Endothelial cell of umbilical vein (primary cell): ENCODE measurements around the gene PRPF38B. TPM values are rescaled to one million over a fixed set of nuclear protein-coding genes. Genes with fewer than 3 reads are reported as not detected.

Experiments
- BruUV-seq: library from RNA; stranded (reverse); fragments of 400-500 nt; replicated peaks from 2 replicates; lab custom pipeline; 2021; lab: Mats Ljungman, UMichigan
- CTCF ChIA-PET: fragments of 300-600, 350-600 bp; sonication (Branson Sonifier 250); formaldehyde crosslinking; loops from one replicate; lab custom pipeline; 2021; ENCODE audit warnings: antibody characterized with exemption, inconsistent platforms; lab: Charles Lee
- POLR2A ChIA-PET: fragments of 300-600, 350-600 bp; sonication (Branson Sonifier 250); formaldehyde crosslinking; loops from one replicate; lab custom pipeline; 2021; ENCODE audit warnings: antibody characterized with exemption, inconsistent platforms; lab: Charles Lee
- DNase-seq: peaks from one replicate; pipeline ENCODE4 v3.0.0-alpha.2; 2011; ENCODE audit warnings: low read depth, low spot score
- FAIRE-seq: peaks from 2 replicates; lab custom pipeline; 2011; peaks lifted over from hg19 to GRCh38; lab: Jason Lieb, UNC
- H2AFZ ChIP-seq: 2 replicates; pipeline ENCODE4 v1.6.0; 2012; ENCODE audit warnings: low read depth, low read length, control low read depth, inconsistent platforms
- H3K27ac ChIP-seq: 2 replicates; pipeline ENCODE4 v1.5.1; 2011; ENCODE audit warnings: low read depth, mild to moderate bottlenecking, control low read depth, low read length, moderate library complexity; ENCODE audit not compliant: insufficient read depth
- H3K27me3 ChIP-seq, 2 experiments: 2 replicates each; pipeline versions ENCODE4 v1.6.0 to v1.6.1; 2011; ENCODE audit warnings: low read length in 2 of 2, mixed read lengths in 1 of 2; ENCODE audit not compliant: control insufficient read depth in 2 of 2, insufficient read depth in 2 of 2
- H3K36me3 ChIP-seq, 2 experiments: 2 replicates in 1 of 2; 3 replicates in 1 of 2; pipeline ENCODE4 v1.5.1; 2011; ENCODE audit warnings: low read length in 2 of 2, mild to moderate bottlenecking in 1 of 2, moderate library complexity in 1 of 2; ENCODE audit not compliant: control insufficient read depth in 2 of 2, insufficient read depth in 2 of 2; ENCODE audit errors: extremely low read depth in 1 of 2
- H3K4me1 ChIP-seq: 3 replicates; pipeline ENCODE4 v1.5.1; 2011; ENCODE audit warnings: mild to moderate bottlenecking, low read length; ENCODE audit not compliant: control insufficient read depth, insufficient read depth; ENCODE audit errors: extremely low read depth
- H3K4me2 ChIP-seq: 2 replicates; pipeline ENCODE4 v1.6.1; 2011; ENCODE audit warnings: low read length, control low read depth, mixed read lengths; ENCODE audit not compliant: insufficient read depth
- H3K4me3 ChIP-seq, 3 experiments: fragments of 200-600 bp in 1 of 3; sonication (generic), shearing (Covaris generic) in 1 of 3; replicated peaks in 1 of 3; 2 replicates each; pipeline ENCODE4 v1.5.1; 2011 to 2016; ENCODE audit warnings: control low read depth in 3 of 3, low read length in 3 of 3, mild to moderate bottlenecking in 2 of 3, inconsistent platforms in 1 of 3, low read depth in 1 of 3, moderate library complexity in 1 of 3; ENCODE audit not compliant: insufficient read depth in 1 of 3
- H3K79me2 ChIP-seq: 2 replicates; pipeline ENCODE4 v1.6.0; 2012; ENCODE audit warnings: low read length, inconsistent platforms; ENCODE audit not compliant: control insufficient read depth, insufficient read depth
- H3K9ac ChIP-seq: replicated peaks from 2 replicates; pipeline ENCODE3; 2011; ENCODE audit warnings: low read length, control low read depth; ENCODE audit not compliant: insufficient read depth; ENCODE audit errors: extremely low read depth
- H3K9me1 ChIP-seq: replicated peaks from 3 replicates; pipeline ENCODE4 v1.6.0; 2011; ENCODE audit warnings: mild to moderate bottlenecking, low read length; ENCODE audit not compliant: control insufficient read depth, insufficient read depth; ENCODE audit errors: extremely low read depth
- H3K9me3 ChIP-seq: replicated peaks from 2 replicates; pipeline ENCODE4 v1.5.1; 2012; ENCODE audit warnings: low read length, inconsistent platforms; ENCODE audit not compliant: control insufficient read depth, insufficient read depth
- H4K20me1 ChIP-seq: replicated peaks from 2 replicates; pipeline ENCODE3; 2011; ENCODE audit warnings: mild to moderate bottlenecking, low read length; ENCODE audit not compliant: control insufficient read depth, insufficient read depth; ENCODE audit errors: extremely low read depth
- EZH2 ChIP-seq: IDR thresholded peaks from 2 replicates; pipeline ENCODE4 v1.6.1; 2012; ENCODE audit warnings: borderline replicate concordance, low read depth, mild to moderate bottlenecking, moderate library complexity, low read length, inconsistent platforms; ENCODE audit not compliant: severe bottlenecking
- FOS ChIP-seq: IDR thresholded peaks from 2 replicates; pipeline ENCODE4 v1.6.1; 2011; ENCODE audit warnings: mild to moderate bottlenecking, low read length, moderate library complexity, borderline replicate concordance; ENCODE audit not compliant: insufficient read depth
- GATA2 ChIP-seq: IDR thresholded peaks from 2 replicates; pipeline ENCODE4 v1.7.0; 2011; ENCODE audit warnings: low read depth, mild to moderate bottlenecking, moderate library complexity, mixed read lengths, low read length; ENCODE audit not compliant: insufficient read length, insufficient read depth
- JUN ChIP-seq: IDR thresholded peaks from 2 replicates; pipeline ENCODE4 v1.6.1; 2011; ENCODE audit warnings: borderline replicate concordance, low read depth; ENCODE audit not compliant: insufficient read length, insufficient read depth
- MAX ChIP-seq: IDR thresholded peaks from 2 replicates; pipeline ENCODE4 v1.6.1; 2011; ENCODE audit not compliant: insufficient read depth, insufficient read length
- MYC ChIP-seq: IDR thresholded peaks from one replicate; pipeline ENCODE4 v1.6.1; 2011; ENCODE audit warnings: mild to moderate bottlenecking, low read depth, low read length
- POLR2A ChIP-seq: IDR thresholded peaks from 2 replicates; pipeline ENCODE4 v1.6.1; 2012; ENCODE audit warnings: low read depth, mild to moderate bottlenecking, control low read depth, low read length
- POLR2AphosphoS5 ChIP-seq: IDR thresholded peaks from 2 replicates; pipeline ENCODE4 v1.6.1; 2012; ENCODE audit warnings: low read depth, mild to moderate bottlenecking, control low read depth, low read length, moderate library complexity; ENCODE audit not compliant: insufficient read depth
- dilution Hi-C: fragments of 300-500 bp; cut with MboI; formaldehyde crosslinking; loops from one replicate; pipeline ENCODE4 v1.15.0; 2019; ENCODE audit warnings: low sequenced_read_pairs; ENCODE audit not compliant: extremely low pct_ligation_motif_present
- intact Hi-C: fragments of 100-400 bp; cut with micrococcal nuclease; formaldehyde crosslinking; loops from one replicate; pipeline ENCODE4 v1.10.0; 2022
- polyA plus RNA-seq, 4 experiments: library from polyadenylated mRNA; depleted of rRNA in 3 of 4; stranded (reverse) in 3 of 4; unstranded in 1 of 4; fragments of >200 nt; gene quantifications; 2 replicates each; pipeline versions ENCODE4 v1.2.1 to v1.2.3, GENCODE V29; 2011 to 2012; ENCODE audit warnings: missing spikeins in 1 of 4
- total RNA-seq: library from RNA; stranded (reverse); gene quantifications from 2 replicates; pipeline ENCODE4 v1.2.3, GENCODE V29; 2021
- TF ChIP-seq, protein P1 (sequence below), 2 donors: IDR thresholded peaks; 1 replicate in 1 of 2; 2 replicates in 1 of 2; pipeline ENCODE4 v1.5.1; 2011; ENCODE audit warnings: low read length in 2 of 2, mild to moderate bottlenecking in 2 of 2, moderate library complexity in 2 of 2, control low read depth in 1 of 2, inconsistent platforms in 1 of 2, low read depth in 1 of 2; ENCODE audit not compliant: insufficient read depth in 1 of 2; ENCODE audit errors: extremely low read depth in 1 of 2

PRPF38B gene
- total and polyA plus RNA-seq, 2 donors (not counting 3 experiments of a cell fraction or from before 2014, with no cell fraction given), result 19.3 to 46.6 TPM

GRCh38 chr1:108695535-108695934, 3.4 kb downstream of the PRPF38B start:
- Histone ChIP-seq H3K27ac (no peak overlapping the region), H3K27me3 (no peaks in the 10 kb centered on the region), H3K4me1 (peaks cover 23% of the 10 kb centered on the region), H3K4me2 (peak overlapping the region; percentile 99), H3K36me3 (peaks cover 14 to 41% of the 10 kb centered on the region in 2 experiments), H3K79me2 (peaks cover 53% of the 10 kb centered on the region), H3K9ac (no peak overlapping the region), H2AFZ (no peak overlapping the region), H3K9me3 (no peaks in the 10 kb centered on the region), H3K9me1 (no peaks in the 10 kb centered on the region), H4K20me1 (peaks cover 4% of the 10 kb centered on the region), H3K4me3 (no peak overlapping the region)
- ChIA-PET CTCF (no interaction called here), POLR2A (no interaction called here)
- dilution Hi-C loops (no loop called here), intact Hi-C loops (loop anchor here (1.0 kb wide), 1 partner anchor 8 kb away; no protein-coding TSS in a partner anchor)
- DNase-seq (no peak), FAIRE-seq (no peak)
- no TSS peak for BruUV-seq
- TF ChIP-seq MYC (no peak), EZH2 (no peak), FOS (no peak), POLR2A (no peak), MAX (no peak), GATA2 (no peak), POLR2AphosphoS5 (no peak), JUN (no peak)
- TF ChIP-seq, protein P1, sequence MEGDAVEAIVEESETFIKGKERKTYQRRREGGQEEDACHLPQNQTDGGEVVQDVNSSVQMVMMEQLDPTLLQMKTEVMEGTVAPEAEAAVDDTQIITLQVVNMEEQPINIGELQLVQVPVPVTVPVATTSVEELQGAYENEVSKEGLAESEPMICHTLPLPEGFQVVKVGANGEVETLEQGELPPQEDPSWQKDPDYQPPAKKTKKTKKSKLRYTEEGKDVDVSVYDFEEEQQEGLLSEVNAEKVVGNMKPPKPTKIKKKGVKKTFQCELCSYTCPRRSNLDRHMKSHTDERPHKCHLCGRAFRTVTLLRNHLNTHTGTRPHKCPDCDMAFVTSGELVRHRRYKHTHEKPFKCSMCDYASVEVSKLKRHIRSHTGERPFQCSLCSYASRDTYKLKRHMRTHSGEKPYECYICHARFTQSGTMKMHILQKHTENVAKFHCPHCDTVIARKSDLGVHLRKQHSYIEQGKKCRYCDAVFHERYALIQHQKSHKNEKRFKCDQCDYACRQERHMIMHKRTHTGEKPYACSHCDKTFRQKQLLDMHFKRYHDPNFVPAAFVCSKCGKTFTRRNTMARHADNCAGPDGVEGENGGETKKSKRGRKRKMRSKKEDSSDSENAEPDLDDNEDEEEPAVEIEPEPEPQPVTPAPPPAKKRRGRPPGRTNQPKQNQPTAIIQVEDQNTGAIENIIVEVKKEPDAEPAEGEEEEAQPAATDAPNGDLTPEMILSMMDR (IDR thresholded peaks at IDR 0.05; ENCODE audit: extremely low read depth in 1 of 2, insufficient read depth in 1 of 2, low read depth in 1 of 2, low read length in 2 of 2), result no peak
